Upper lobe of left lung (tissue), 4 donors: Measurements from ENCODE around the gene ALDH8A1.

Source experiments
- CTCF ChIP-seq, 6 experiments: fragments of 450-650 bp in 4 of 6; fragments of 200-600 bp in 2 of 6; sonication (generic) in 2 of 6; IDR thresholded peaks; one replicate each; pipeline ENCODE4 v1.5.1; 2016 to 2019; ENCODE audit warnings: antibody characterized with exemption in 6 of 6
- POLR2A ChIP-seq, 4 donors: fragments of 450-650 bp; IDR thresholded peaks; one replicate each; pipeline ENCODE4 v1.5.1; 2016 to 2017; ENCODE audit warnings: antibody characterized with exemption in 4 of 4, mild to moderate bottlenecking in 2 of 4
- POLR2AphosphoS5 ChIP-seq, 2 donors: sonication (generic); formaldehyde crosslinking; IDR thresholded peaks; one replicate each; pipeline ENCODE4 v1.5.1; 2017; ENCODE audit warnings: antibody characterized with exemption in 2 of 2

GRCh38 chr6:134888316-134888715, 61.6 kb downstream of the ALDH8A1 start:
- TF ChIP-seq CTCF (IDR thresholded peaks at IDR 0.05) (no peak), POLR2AphosphoS5 (IDR thresholded peaks at IDR 0.05) (no peak), POLR2A (IDR thresholded peaks at IDR 0.05) (no peak)
